Measurements from ENCODE around the gene NUP205. TPM values are rescaled to one million over a fixed set of nuclear protein-coding genes. Genes with fewer than 3 reads are reported as not detected.

The NUP205 gene
- total RNA-seq, 1 experiment from 2014 or later: 148 TPM

- CTCF ChIA-PET: interaction anchor here (0.9 kb wide), 1 partner anchor 1922 kb away, joined by 3 read pairs; no protein-coding TSS in a partner anchor
- Histone ChIP-seq H3K27me3 (replicated peaks; ENCODE audit: insufficient read depth, low read depth, low read length, poor library complexity) (no peaks in the 10 kb centered on the region), H3K27ac (ENCODE audit: low read depth, low read length, poor library complexity, severe bottlenecking) (no peak overlapping the region), H3K4me3 (ENCODE audit: low read depth, low read length, poor library complexity, severe bottlenecking) (no peak overlapping the region), H3K4me1 (ENCODE audit: insufficient read depth, low read length, poor library complexity, severe bottlenecking) (peaks cover 5% of the 10 kb centered on the region), H3K9me3 (ENCODE audit: low read depth, low read length, poor library complexity, severe bottlenecking) (no peaks in the 10 kb centered on the region), H3K36me3 (ENCODE audit: insufficient read depth, low read length, poor library complexity, severe bottlenecking) (peaks cover 9% of the 10 kb centered on the region)
- no peak for TF ChIP-seq CTCF (conservative IDR thresholded peaks at IDR 0.05; ENCODE audit: low read depth, low read length)
- no peak for TF ChIP-seq EZH2 (IDR thresholded peaks at IDR 0.05; ENCODE audit: borderline replicate concordance, low read depth, low read length, poor library complexity, severe bottlenecking)
- no peak for DNase-seq (ENCODE audit: low spot score)
- intact Hi-C loops (cut with micrococcal nuclease; ENCODE audit: unreplicated experiment): loop anchor here (5.0 kb wide), 2 partner anchors 128 to 338 kb away; no protein-coding TSS in a partner anchor
- no TSS peak for BruUV-seq (replicated peaks)
- POLR2A ChIA-PET (ENCODE audit: low non-redundant PET): no interaction called here
Measured at GRCh38 chr7:135669774-135670173, 112.1 kb downstream of the NUP205 start.

GRCh38 chr7:135670179-135670578 lies 112.5 kb downstream of the NUP205 start:
- Histone ChIP-seq H3K27me3 (replicated peaks; ENCODE audit: insufficient read depth, low read depth, low read length, poor library complexity) (no peaks in the 10 kb centered on the region), H3K27ac (ENCODE audit: low read depth, low read length, poor library complexity, severe bottlenecking) (no peak overlapping the region), H3K9me3 (ENCODE audit: low read depth, low read length, poor library complexity, severe bottlenecking) (no peaks in the 10 kb centered on the region), H3K4me1 (ENCODE audit: insufficient read depth, low read length, poor library complexity, severe bottlenecking) (peaks cover 5% of the 10 kb centered on the region), H3K4me3 (ENCODE audit: low read depth, low read length, poor library complexity, severe bottlenecking) (no peak overlapping the region), H3K36me3 (ENCODE audit: insufficient read depth, low read length, poor library complexity, severe bottlenecking) (peaks cover 12% of the 10 kb centered on the region)
- TF ChIP-seq CTCF (conservative IDR thresholded peaks at IDR 0.05; ENCODE audit: low read depth, low read length): no peak
- TF ChIP-seq EZH2 (IDR thresholded peaks at IDR 0.05; ENCODE audit: borderline replicate concordance, low read depth, low read length, poor library complexity, severe bottlenecking): no peak
- no TSS peak for BruUV-seq (replicated peaks)
- POLR2A ChIA-PET (ENCODE audit: low non-redundant PET): no interaction called here
- no peak for DNase-seq (ENCODE audit: low spot score)
- intact Hi-C loops (cut with micrococcal nuclease; ENCODE audit: unreplicated experiment): loop anchor here (5.0 kb wide), 2 partner anchors 127 to 337 kb away; no protein-coding TSS in a partner anchor
- CTCF ChIA-PET: interaction anchor here (0.9 kb wide), 1 partner anchor 1922 kb away, joined by 3 read pairs; no protein-coding TSS in a partner anchor

GRCh38 chr7:135672560-135673359 lies 115.0 kb downstream of the NUP205 start:
- ChIA-PET POLR2A (ENCODE audit: low non-redundant PET) (no interaction called here), CTCF (interaction anchor here (0.6 to 1.7 kb wide), 7 partner anchors 12 to 1954 kb away, joined by 3 to 9 read pairs (median 3); no protein-coding TSS in a partner anchor)
- peak; percentile 74 for DNase-seq (ENCODE audit: low spot score)

More at GRCh38 chr7:135672560-135673359, 115.0 kb downstream of the NUP205 start:
- intact Hi-C loops (cut with micrococcal nuclease; ENCODE audit: unreplicated experiment): loop anchor here (5.0 kb wide), 2 partner anchors 125 to 335 kb away; no protein-coding TSS in a partner anchor
- Histone ChIP-seq H3K27me3 (replicated peaks; ENCODE audit: insufficient read depth, low read depth, low read length, poor library complexity) (no peaks in the 10 kb centered on the region), H3K27ac (ENCODE audit: low read depth, low read length, poor library complexity, severe bottlenecking) (no peak overlapping the region), H3K9me3 (ENCODE audit: low read depth, low read length, poor library complexity, severe bottlenecking) (no peaks in the 10 kb centered on the region), H3K4me3 (ENCODE audit: low read depth, low read length, poor library complexity, severe bottlenecking) (no peak overlapping the region), H3K36me3 (ENCODE audit: insufficient read depth, low read length, poor library complexity, severe bottlenecking) (peaks cover 17% of the 10 kb centered on the region), H3K4me1 (ENCODE audit: insufficient read depth, low read length, poor library complexity, severe bottlenecking) (peaks cover 5% of the 10 kb centered on the region)
- TF ChIP-seq EZH2 (IDR thresholded peaks at IDR 0.05; ENCODE audit: borderline replicate concordance, low read depth, low read length, poor library complexity, severe bottlenecking) (no peak), CTCF (conservative IDR thresholded peaks at IDR 0.05; ENCODE audit: low read depth, low read length) (peak; percentile 88)
- no TSS peak for BruUV-seq (replicated peaks)
